ENCODE data around the gene CDH23.

DNA sequence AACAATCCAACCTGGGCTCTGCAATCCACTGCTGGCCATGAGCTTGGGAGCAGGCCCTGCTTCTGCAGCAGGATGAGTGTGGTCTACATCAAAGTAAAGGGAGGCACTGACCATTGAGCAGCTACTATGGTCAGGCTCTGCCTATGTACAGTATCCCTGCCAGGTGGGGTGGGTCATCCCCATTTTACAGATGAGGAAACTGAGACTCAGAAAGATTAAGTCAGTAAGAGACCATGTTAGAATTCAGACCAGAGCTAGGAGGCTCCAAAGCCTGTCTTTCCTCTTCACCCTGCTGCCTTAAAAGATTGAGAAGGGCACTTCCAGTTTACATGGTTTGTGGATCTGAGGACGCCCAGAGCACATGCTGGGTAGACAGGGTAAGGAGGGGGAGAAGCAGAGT, 27.1 kb upstream of the CDH23 start:
- TF ChIP-seq EZH2 (IDR thresholded peaks at IDR 0.05; ENCODE audit: low read length, missing control alignments): no peak
- TF ChIP-seq, protein P1, sequence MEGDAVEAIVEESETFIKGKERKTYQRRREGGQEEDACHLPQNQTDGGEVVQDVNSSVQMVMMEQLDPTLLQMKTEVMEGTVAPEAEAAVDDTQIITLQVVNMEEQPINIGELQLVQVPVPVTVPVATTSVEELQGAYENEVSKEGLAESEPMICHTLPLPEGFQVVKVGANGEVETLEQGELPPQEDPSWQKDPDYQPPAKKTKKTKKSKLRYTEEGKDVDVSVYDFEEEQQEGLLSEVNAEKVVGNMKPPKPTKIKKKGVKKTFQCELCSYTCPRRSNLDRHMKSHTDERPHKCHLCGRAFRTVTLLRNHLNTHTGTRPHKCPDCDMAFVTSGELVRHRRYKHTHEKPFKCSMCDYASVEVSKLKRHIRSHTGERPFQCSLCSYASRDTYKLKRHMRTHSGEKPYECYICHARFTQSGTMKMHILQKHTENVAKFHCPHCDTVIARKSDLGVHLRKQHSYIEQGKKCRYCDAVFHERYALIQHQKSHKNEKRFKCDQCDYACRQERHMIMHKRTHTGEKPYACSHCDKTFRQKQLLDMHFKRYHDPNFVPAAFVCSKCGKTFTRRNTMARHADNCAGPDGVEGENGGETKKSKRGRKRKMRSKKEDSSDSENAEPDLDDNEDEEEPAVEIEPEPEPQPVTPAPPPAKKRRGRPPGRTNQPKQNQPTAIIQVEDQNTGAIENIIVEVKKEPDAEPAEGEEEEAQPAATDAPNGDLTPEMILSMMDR (conservative IDR thresholded peaks at IDR 0.05 in 1 of 2, IDR thresholded peaks at IDR 0.05 in 1 of 2; ENCODE audit: low read depth in 1 of 2, low read length in 2 of 2): no peak

All from fibroblast of lung (primary cell).